Measurements from ENCODE around the gene CD2.

The CD2 gene

DNA sequence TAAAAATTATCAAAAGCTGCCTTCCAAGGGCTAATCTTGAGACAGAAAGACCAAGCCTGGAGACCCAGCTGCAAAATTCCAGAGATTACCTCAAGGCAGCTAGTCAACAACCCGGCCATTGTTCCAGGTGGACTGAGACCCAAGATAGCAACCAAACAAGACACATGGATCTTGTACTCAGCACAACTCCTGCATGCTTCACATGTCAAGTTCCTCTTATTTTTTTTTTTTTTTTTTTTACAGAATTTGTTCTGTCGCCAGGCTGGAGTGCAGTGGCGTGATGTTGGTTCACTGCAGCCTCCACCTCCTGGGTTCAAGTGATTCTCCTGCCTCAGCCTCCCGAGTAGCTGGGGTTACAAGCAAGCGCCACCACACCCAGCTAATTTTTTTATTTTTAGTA is 40.1 kb downstream of the CD2 start:
- H3K4me1 ChIP-seq (ENCODE audit: insufficient read depth, low read length): peaks cover 8% of the 10 kb centered on the region; the same call in 1 of the 2 replicates
- no peak overlapping the region for H3K27ac ChIP-seq (ENCODE audit: low read length)
- H3K9ac ChIP-seq (ENCODE audit: low read depth, low read length): no peak overlapping the region
- H3K27me3 ChIP-seq (ENCODE audit: insufficient read depth, low read length): no peaks in the 10 kb centered on the region
- H3K4me3 ChIP-seq (ENCODE audit: low read length): no peak overlapping the region
- H3K36me3 ChIP-seq (ENCODE audit: insufficient read depth, low read depth, low read length): no peaks in the 10 kb centered on the region
- no peaks in the 10 kb centered on the region for H3K9me3 ChIP-seq (ENCODE audit: insufficient read depth, low read depth, low read length)

DNA sequence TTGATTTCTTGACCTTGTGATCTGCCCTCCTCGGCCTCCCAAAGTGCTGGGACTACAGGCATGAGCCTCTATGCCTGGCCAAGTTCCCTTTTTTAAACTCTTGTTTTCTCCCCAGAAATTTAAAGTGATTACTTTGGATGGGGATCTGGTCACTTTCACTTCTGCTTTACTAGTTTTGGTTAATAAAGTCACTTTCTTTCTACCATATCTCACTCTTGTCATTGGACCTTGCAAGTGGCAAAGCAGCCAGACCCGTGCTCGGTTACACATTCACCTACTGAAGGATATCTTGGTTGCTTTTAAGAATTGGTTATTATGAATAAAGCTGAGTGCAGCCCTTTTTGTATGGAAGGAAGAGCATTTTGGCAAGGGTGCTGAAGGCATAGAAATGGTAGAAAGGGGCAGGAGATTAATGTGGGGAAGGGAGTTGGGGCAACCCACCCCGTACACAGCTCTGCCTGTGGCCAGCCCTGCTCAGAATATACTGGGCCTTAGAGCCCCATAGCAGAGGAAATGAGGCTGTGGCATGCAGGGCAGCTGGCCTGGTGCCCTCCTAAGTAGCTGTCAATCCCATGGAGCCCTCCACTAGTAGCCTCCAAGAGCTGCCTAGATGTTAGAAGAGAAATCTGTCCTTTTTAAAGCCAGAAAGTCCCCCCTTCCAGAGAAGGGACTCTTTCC is 40.7 kb downstream of the CD2 start:
- H3K27ac ChIP-seq (ENCODE audit: low read length): no peak overlapping the region
- no peaks in the 10 kb centered on the region for H3K27me3 ChIP-seq (ENCODE audit: insufficient read depth, low read length)
- H3K9ac ChIP-seq (ENCODE audit: low read depth, low read length): no peak overlapping the region
- H3K4me3 ChIP-seq (ENCODE audit: low read length): no peak overlapping the region
- H3K36me3 ChIP-seq (ENCODE audit: insufficient read depth, low read depth, low read length): no peaks in the 10 kb centered on the region
- H3K4me1 ChIP-seq (ENCODE audit: insufficient read depth, low read length): peaks cover 8% of the 10 kb centered on the region; the same call in 1 of the 2 replicates
- H3K9me3 ChIP-seq (ENCODE audit: insufficient read depth, low read depth, low read length): no peaks in the 10 kb centered on the region

DNA sequence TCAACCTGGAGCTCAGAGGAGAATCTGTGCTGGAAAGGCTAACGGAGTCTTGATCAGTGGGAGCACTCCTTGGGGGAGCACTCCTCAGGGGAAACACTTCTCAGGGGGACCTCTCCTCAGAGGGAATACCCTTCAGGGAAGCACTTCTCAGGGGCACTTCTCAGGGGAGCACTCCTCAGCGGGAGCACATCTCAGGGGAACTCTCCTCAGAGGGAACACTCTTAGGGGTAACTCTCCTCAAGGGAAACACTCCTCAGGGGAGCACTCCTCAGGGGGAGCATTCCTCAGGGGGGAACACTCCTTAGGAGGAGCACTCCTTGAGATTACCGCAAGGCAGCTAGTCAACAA is 41.2 kb downstream of the CD2 start:
- H3K4me1 ChIP-seq (ENCODE audit: insufficient read depth, low read length): peaks cover 8% of the 10 kb centered on the region; the same call in 1 of the 2 replicates
- no peaks in the 10 kb centered on the region for H3K27me3 ChIP-seq (ENCODE audit: insufficient read depth, low read length)
- no peak overlapping the region for H3K27ac ChIP-seq (ENCODE audit: low read length)
- no peak overlapping the region for H3K4me3 ChIP-seq (ENCODE audit: low read length)
- no peaks in the 10 kb centered on the region for H3K9me3 ChIP-seq (ENCODE audit: insufficient read depth, low read depth, low read length)
- no peak overlapping the region for H3K9ac ChIP-seq (ENCODE audit: low read depth, low read length)
- no peaks in the 10 kb centered on the region for H3K36me3 ChIP-seq (ENCODE audit: insufficient read depth, low read depth, low read length)

DNA sequence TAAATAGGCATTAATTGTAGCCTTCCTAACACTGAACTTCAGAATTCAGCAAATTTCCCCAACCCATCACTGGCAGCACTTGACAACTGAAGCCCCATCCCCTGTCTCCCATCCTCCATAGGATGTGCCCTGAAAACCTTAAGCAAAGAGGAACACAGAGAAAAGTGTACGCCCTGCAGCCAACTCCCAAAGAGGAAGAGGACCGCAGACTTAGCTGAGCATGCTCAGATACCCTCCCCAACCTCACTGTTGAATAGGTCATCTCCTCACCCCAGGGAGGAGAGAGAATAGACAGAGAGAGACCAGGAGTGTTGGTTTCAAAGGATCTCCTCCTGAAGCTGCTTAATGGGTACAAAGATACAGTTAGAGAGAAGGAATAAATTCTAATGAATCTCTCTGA is 50.5 kb downstream of the CD2 start:
- Histone ChIP-seq H3K9ac (ENCODE audit: low read depth, low read length) (no peak overlapping the region), H3K36me3 (ENCODE audit: insufficient read depth, low read depth, low read length) (no peaks in the 10 kb centered on the region), H3K27ac (ENCODE audit: low read length) (no peak overlapping the region), H3K9me3 (ENCODE audit: insufficient read depth, low read depth, low read length) (no peaks in the 10 kb centered on the region), H3K4me3 (ENCODE audit: low read length) (no peak overlapping the region), H3K27me3 (ENCODE audit: insufficient read depth, low read length) (no peaks in the 10 kb centered on the region), H3K4me1 (ENCODE audit: insufficient read depth, low read length) (peaks cover 10% of the 10 kb centered on the region; the same call in 1 of the 2 replicates)

DNA sequence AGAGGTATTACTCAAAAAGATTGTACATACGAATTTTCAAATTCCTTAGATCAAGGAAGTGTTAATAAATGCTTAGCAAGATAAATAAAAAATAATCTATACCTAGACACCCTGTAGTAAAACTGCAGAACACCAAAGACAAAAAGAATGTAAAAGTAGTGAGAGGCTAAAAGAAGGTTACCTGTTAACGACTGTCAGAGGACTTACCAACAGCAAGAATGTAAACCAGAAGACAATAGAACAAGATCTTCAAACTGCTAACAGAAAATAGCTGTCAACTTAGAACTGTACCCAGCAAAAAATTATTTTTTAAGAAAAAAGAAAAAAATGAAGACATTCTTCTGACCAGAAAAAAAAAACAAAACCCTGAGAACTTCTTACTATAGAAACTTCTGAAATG is 51.2 kb downstream of the CD2 start:
- Histone ChIP-seq H3K4me3 (ENCODE audit: low read length) (no peak overlapping the region), H3K4me1 (ENCODE audit: insufficient read depth, low read length) (peaks cover 10% of the 10 kb centered on the region; the same call in 1 of the 2 replicates), H3K27ac (ENCODE audit: low read length) (no peak overlapping the region), H3K27me3 (ENCODE audit: insufficient read depth, low read length) (no peaks in the 10 kb centered on the region), H3K9me3 (ENCODE audit: insufficient read depth, low read depth, low read length) (no peaks in the 10 kb centered on the region), H3K9ac (ENCODE audit: low read depth, low read length) (no peak overlapping the region), H3K36me3 (ENCODE audit: insufficient read depth, low read depth, low read length) (no peaks in the 10 kb centered on the region)

DNA sequence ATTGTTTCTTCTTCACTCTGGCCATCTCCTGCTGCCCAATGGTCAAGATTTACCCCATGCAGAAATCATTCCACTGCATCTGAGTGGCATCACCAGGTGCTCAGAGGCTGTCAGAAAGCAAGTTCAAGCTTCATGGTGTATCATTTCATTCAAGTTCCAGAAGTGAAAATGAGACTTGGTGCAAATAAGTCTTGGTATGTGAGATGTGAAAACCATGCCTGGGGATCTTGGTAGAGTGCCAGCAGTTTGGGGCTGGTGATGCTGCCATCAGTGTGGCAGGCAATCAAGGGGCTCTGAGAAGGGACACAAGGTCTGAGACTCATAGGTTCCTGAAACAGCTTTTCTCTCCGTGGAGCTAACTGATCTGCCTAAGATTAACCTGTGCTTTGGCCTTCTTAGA is 52.0 kb downstream of the CD2 start:
- Histone ChIP-seq H3K9me3 (ENCODE audit: insufficient read depth, low read depth, low read length) (no peaks in the 10 kb centered on the region), H3K36me3 (ENCODE audit: insufficient read depth, low read depth, low read length) (no peaks in the 10 kb centered on the region), H3K9ac (ENCODE audit: low read depth, low read length) (no peak overlapping the region), H3K4me1 (ENCODE audit: insufficient read depth, low read length) (peaks cover 10% of the 10 kb centered on the region; the same call in 1 of the 2 replicates), H3K27me3 (ENCODE audit: insufficient read depth, low read length) (no peaks in the 10 kb centered on the region), H3K27ac (ENCODE audit: low read length) (no peak overlapping the region), H3K4me3 (ENCODE audit: low read length) (no peak overlapping the region)

DNA sequence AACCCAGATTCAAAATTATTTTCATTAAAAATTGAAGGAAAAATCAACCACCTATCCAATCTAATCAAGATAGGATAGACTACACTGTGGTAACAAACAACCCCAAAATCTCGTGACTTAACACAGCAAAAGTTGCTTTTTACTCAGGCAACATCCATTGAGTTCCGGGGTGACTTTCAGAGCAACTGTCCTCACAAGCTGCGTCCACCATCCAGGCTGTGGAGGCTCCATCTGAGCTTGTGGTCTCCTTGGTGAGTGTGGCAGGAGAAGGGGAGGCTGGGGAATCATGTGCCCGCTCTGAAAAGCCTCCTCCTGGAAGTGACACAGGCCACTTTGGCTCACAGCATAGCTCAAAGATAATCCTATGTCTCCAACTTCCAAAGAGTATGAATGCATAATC is 52.4 kb downstream of the CD2 start:
- Histone ChIP-seq H3K27ac (ENCODE audit: low read length) (no peak overlapping the region), H3K27me3 (ENCODE audit: insufficient read depth, low read length) (no peaks in the 10 kb centered on the region), H3K9ac (ENCODE audit: low read depth, low read length) (no peak overlapping the region), H3K4me1 (ENCODE audit: insufficient read depth, low read length) (peaks cover 10% of the 10 kb centered on the region; the same call in 1 of the 2 replicates), H3K4me3 (ENCODE audit: low read length) (no peak overlapping the region), H3K9me3 (ENCODE audit: insufficient read depth, low read depth, low read length) (no peaks in the 10 kb centered on the region), H3K36me3 (ENCODE audit: insufficient read depth, low read depth, low read length) (no peaks in the 10 kb centered on the region)

DNA sequence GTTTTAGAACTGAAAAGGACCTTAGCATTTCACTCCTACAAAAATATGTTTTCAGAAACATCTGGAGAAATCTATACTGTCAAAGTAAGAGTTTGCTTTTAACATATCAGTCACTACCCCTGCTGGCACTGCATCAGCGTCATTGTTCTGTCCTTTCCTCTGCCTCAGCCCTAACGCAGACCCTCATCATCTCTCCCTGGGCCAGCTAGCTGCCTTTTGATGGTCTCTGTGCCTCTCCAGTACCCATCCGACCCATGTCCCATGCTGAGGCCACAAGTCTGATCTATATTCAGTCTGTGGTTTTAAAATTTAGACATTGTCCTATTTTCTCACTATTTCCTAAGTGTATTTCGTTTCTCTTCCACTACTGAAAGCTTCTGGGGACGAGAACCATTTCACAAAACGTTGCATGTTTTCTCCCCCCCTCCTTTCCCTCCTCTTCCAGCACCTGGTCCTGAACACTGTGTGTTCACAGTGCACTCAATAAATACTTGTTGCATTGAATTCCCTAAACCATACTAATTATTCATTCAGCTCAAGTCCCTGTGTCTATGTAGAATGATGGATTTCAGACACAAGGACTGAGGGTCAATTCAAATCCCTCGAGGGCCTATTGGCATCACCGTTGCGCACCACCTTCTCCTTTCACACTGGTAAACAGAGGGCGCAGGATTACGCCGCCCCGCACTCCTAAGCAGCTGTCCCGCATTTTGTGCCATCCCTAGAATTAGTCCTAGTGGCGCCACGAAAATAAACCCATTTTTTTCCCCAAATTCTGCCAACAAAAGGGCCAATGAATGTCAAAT is 53.4 kb downstream of the CD2 start:
- Histone ChIP-seq H3K36me3 (ENCODE audit: insufficient read depth, low read depth, low read length) (no peaks in the 10 kb centered on the region), H3K4me1 (ENCODE audit: insufficient read depth, low read length) (peaks cover 10% of the 10 kb centered on the region; the same call in 1 of the 2 replicates), H3K27me3 (ENCODE audit: insufficient read depth, low read length) (no peaks in the 10 kb centered on the region), H3K27ac (ENCODE audit: low read length) (no peak overlapping the region), H3K9me3 (ENCODE audit: insufficient read depth, low read depth, low read length) (no peaks in the 10 kb centered on the region), H3K9ac (ENCODE audit: low read depth, low read length) (no peak overlapping the region), H3K4me3 (ENCODE audit: low read length) (no peak overlapping the region)

DNA sequence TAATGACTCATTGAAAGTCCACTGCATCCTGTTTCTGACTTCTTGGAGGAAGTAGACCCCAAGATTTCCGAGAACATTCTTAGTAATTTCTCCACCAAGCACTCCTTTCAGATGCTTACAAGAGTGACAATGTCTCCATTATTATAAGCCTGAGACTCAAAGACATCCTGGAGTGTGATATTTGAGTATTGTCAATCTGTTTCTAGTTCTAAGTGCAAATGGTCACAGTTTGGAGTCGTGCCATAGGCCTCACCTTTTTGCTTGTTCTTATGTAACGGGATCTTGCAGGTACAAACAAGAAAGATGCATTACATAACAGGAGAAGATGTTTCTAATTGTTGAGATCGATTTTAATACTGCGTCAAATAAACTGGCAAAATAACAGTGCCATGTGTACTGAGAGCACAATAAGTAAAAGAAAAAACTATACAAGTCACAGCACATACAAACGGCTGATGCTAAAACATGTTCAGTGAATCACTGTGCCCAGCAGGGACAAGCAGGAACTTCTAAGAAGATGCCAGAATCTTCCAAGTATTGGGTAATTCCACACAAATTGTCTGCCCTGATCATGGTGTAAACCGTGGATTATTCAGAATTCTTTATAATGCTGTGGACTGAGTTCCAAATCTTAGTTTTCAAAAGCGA is 54.1 kb downstream of the CD2 start:
- Histone ChIP-seq H3K4me1 (ENCODE audit: insufficient read depth, low read length) (peaks cover 10% of the 10 kb centered on the region; the same call in 1 of the 2 replicates), H3K27me3 (ENCODE audit: insufficient read depth, low read length) (no peaks in the 10 kb centered on the region), H3K4me3 (ENCODE audit: low read length) (no peak overlapping the region), H3K36me3 (ENCODE audit: insufficient read depth, low read depth, low read length) (no peaks in the 10 kb centered on the region), H3K9me3 (ENCODE audit: insufficient read depth, low read depth, low read length) (no peaks in the 10 kb centered on the region), H3K27ac (ENCODE audit: low read length) (no peak overlapping the region), H3K9ac (ENCODE audit: low read depth, low read length) (no peak overlapping the region)

DNA sequence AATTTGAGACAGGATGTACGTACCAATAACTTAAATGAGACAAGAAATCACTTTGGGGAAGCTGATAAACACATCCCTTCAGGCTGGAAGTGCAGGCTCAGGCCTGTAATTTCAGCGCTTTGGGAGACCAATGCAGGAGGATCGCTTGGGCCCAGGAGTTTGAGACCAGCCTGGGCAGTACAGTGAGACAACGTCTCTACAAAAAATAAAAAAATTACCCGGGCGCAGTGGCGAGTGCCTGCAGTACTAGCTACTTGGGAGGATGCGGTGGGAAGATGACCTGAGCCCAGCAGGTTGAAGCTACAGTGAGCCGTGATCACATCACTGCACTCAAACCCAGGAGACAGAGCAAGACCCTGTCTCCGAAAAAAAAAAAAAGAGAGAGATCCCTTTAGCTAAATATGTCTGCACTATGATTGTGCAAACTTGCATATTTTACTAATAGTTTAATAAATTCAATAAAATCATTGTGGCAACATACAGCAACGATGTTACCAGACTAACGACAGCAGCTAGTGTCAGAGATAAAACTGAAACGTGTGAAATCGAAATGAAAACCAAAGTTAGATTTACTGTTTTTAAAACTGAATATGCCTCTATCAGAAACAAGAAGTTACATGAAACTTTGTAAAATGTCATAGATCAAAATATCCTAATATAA is 54.7 kb downstream of the CD2 start:
- no peaks in the 10 kb centered on the region for H3K9me3 ChIP-seq (ENCODE audit: insufficient read depth, low read depth, low read length)

DNA sequence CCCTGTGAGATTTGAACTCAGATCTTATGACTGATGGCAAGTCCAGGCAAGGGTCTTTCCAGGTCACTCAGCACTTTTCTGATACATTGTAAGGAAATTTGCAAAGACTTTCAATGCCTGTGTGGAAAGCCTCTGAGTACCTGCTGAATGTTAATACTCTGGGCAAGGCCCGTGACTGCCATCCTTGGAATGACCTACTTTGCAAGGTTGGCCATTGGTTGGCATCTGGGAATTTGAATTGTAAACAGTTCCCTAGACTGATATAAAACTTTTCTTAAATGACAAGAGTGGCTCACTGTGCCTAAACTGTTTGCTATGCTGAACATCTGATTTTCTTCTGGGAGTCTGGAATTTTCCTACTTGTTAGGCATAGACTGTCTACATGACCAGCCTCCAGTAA is 57.1 kb downstream of the CD2 start:
- Histone ChIP-seq H3K27ac (ENCODE audit: low read length) (no peak overlapping the region), H3K4me1 (ENCODE audit: insufficient read depth, low read length) (peaks cover 10% of the 10 kb centered on the region; the same call in 1 of the 2 replicates), H3K9ac (ENCODE audit: low read depth, low read length) (no peak overlapping the region), H3K36me3 (ENCODE audit: insufficient read depth, low read depth, low read length) (no peaks in the 10 kb centered on the region), H3K4me3 (ENCODE audit: low read length) (no peak overlapping the region), H3K27me3 (ENCODE audit: insufficient read depth, low read length) (no peaks in the 10 kb centered on the region), H3K9me3 (ENCODE audit: insufficient read depth, low read depth, low read length) (no peaks in the 10 kb centered on the region)

More for the DNA sequence above, 54.7 kb downstream of the CD2 start:
- no peaks in the 10 kb centered on the region for H3K27me3 ChIP-seq (ENCODE audit: insufficient read depth, low read length)
- H3K36me3 ChIP-seq (ENCODE audit: insufficient read depth, low read depth, low read length): no peaks in the 10 kb centered on the region
- H3K4me1 ChIP-seq (ENCODE audit: insufficient read depth, low read length): peaks cover 10% of the 10 kb centered on the region; the same call in 1 of the 2 replicates
- no peak overlapping the region for H3K9ac ChIP-seq (ENCODE audit: low read depth, low read length)
- no peak overlapping the region for H3K27ac ChIP-seq (ENCODE audit: low read length)
- no peak overlapping the region for H3K4me3 ChIP-seq (ENCODE audit: low read length)

All from iPS-20b (cell line).